Nucleus accumbens (tissue), 56 donors: ENCODE results near the gene DUSP10.

Experiments
- DNase-seq, 56 donors: peaks; one replicate each; lab custom pipeline; 2025; lab: John Stamatoyannopoulos, UW

Gene DUSP10

GRCh38 chr1:221741703-221742554 lies at the start of gene DUSP10:
TSS of gene DUSP10 (minus strand) at chr1:221742089. CDS start at chr1:221739744, 2,345 bp downstream.
- peak; percentile 63 to 99 (median 98) for DNase-seq

DNA sequence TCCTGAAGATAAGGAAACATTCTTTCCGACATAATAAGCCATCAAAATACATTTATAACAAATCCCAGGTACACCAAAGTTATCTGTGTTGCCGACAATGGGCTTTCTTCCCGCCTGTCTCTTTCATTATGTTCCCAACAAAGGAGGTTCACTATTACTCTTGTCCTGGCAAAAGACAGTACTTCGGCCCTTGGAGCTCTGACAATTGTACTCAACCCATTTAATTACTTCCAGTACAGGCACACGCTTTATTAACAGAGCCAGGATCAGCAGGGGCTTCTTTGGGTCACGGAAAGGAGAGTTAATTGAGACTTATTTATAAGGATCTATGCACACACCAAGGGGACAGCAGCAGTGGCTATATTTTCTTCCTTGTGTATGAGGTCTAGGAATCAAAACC lies 46.6 kb upstream of the DUSP10 start:
- no peak for DNase-seq

DNA sequence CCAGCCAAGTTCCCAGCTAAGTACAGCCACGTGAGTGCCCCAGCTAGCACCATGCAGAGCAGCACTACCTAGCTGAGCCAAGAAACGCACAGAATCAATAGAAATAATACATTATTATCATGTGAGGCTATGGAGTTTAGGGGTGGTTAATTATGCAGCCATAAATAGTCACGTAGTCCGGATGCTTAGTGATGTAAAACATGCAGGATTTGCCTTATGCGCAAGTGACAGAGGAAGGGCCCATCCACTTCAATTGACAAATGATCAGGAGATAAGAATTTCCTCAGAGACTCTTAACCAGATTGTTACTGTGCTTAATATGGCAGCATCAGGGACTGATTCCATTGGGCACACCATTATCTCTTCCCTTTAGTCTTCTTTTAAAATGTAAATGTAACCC lies 44.8 kb upstream of the DUSP10 start:
- no peak for DNase-seq

DNA sequence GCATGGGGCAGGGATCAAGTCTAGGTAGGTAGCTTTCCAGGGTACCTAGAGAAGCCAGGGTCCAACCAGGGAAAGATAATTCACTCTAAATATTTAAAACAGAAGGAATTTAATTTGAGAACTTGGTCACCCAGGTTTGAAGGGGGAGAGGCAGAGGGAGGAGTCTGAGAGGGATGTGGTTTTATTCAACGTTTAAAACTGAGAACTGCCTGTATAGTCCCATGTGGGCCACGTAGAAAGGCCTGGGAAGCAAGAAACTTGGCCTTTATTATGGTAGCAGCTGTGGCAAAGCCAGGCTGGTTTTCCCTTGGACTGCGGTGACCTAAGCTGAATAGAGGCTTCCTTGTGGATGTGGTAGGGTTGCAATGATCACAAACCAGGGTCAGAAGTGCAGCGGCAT lies 42.0 kb upstream of the DUSP10 start:
- DNase-seq, result no peak

DNA sequence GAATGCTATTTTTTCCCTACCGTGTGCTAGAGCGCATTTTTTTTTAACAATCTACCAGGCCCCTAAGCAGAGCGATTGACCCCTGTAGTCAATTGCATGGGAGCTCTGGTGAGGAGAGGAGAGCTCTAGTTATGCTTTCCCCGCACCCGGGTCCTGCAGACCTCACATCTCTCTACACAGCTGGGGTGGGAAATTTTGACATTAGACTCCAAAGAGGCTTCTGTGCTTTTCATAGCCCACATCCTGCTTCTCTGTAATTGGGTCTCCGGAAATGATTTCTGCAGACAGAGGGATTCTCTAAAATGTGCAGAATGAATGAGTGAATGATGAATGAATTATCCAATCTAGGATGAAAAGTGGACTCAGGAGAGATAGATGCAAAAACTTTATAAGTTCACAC lies 41.5 kb upstream of the DUSP10 start:
- no peak for DNase-seq

- no peak for DNase-seq
Observed at GRCh38 chr1:221782970-221783369, 41.1 kb upstream of the DUSP10 start.

DNA sequence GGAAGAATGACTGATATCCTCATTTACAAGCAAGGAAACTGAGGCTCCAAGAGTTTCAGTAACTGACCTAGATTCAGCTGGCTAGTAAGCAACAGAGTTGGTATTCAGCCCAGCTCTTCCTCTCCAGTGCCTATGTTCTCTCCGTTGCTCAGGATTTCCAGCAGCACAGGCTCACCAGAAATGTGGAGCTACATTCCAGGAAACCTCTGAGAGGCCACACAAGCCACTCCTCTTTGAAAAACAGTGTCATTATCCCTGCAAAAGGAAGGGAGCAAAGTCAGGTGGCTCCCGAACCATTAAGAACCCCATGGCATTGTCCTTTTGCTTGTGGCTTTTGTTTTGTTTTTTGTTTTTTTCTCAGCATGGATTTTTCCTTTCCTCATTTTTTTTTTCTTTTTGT lies 40.6 kb upstream of the DUSP10 start:
- peak in 1 of 56 donors; percentile 3 for DNase-seq

DNA sequence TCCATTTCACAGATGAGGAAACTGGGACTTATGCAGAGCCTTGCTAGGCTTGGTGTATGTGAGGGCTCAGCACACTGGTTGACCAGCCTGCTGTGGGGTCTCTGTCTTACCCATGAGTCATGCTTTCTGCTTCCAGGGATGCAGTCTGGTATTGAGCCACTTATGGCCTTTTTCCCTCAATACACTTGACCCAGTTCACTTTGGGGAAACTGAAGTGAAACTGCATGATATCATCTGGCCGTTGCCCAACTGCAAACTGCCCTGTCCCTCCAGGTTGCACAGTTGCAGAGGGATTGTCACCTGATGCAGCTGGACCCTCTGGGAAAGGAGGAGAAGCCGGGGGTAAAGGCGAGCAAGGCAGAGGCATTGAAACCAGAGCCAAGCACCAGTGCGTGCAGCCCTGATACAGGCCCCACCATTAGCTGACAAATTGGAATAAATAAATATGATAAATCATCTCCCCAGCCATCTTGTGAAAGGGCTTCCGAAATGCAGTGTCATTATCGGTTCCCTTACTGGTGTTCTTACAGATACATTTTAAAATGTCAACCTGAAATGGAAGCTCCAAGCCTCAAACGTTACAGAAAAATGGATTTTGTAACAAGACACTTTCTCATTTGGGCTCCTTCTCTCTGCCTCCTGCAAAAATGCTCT lies 39.3 kb upstream of the DUSP10 start:
- DNase-seq, result no peak

- DNase-seq, result no peak
Observed at GRCh38 chr1:221780175-221780574, 38.3 kb upstream of the DUSP10 start.

- no peak for DNase-seq
Observed at GRCh38 chr1:221779771-221780170, 37.9 kb upstream of the DUSP10 start.

GRCh38 chr1:221778535-221779142 lies 36.8 kb upstream of the DUSP10 start:
- DNase-seq, result no peak

- DNase-seq, result no peak
Observed at GRCh38 chr1:221778125-221778524, 36.2 kb upstream of the DUSP10 start.

DNA sequence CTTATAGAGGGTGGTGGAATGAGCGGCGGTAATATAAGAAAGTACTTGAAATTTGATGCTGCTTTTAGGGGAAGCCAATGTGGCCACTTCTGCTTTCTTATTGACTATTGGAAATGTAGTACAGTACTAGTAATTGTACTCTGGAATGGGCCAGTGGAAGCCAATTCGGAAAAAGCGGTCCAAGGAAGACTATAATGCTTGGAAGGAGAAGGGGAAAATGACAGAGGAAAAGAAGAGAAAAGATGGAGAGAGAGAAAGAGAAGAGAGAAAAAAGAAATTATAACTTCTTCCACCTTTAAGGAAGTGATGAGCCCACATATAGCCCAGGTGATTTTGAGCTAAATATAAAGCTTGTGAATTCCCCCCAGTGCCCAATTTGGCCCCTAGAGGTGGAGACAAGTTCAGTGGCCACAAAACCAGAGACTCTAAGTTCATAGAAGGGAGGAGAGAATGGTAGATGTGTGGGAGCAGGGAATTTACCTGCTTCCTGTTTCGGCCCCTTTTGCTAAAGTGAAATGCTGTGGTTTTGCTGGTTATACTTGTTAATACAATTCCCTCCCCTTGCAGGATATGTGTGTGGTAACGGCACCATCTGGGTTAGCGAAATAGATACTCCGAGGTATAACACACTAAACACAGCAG lies 35.7 kb upstream of the DUSP10 start:
- no peak for DNase-seq

- no peak for DNase-seq
Observed at GRCh38 chr1:221776495-221777301, 34.8 kb upstream of the DUSP10 start.

GRCh38 chr1:221775206-221775605 lies 33.3 kb upstream of the DUSP10 start:
- no peak for DNase-seq

GRCh38 chr1:221774054-221774842 lies 32.4 kb upstream of the DUSP10 start:
- DNase-seq, result no peak

DNA sequence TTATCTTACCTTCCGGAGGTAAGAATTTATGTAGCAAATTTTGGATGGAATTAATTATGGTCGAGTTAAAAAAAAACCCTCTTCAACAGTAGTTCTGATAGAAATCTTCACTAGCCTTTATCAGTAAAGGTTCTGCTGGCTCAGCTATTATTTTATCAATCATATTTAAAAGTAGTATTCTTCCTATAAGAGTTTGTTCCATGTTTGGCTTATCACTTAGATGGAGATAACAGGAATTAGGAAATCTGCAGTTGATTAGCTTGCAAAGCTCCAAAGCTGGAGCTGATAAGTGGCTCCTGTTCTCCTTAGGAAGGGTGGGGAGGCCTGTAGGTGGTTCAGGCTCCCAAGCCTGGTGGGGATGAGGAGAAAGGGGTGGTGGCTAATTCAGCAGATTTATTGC lies 31.5 kb upstream of the DUSP10 start:
- DNase-seq, result no peak

- no peak for DNase-seq
Observed at GRCh38 chr1:221772117-221772516, 30.2 kb upstream of the DUSP10 start.

DNA sequence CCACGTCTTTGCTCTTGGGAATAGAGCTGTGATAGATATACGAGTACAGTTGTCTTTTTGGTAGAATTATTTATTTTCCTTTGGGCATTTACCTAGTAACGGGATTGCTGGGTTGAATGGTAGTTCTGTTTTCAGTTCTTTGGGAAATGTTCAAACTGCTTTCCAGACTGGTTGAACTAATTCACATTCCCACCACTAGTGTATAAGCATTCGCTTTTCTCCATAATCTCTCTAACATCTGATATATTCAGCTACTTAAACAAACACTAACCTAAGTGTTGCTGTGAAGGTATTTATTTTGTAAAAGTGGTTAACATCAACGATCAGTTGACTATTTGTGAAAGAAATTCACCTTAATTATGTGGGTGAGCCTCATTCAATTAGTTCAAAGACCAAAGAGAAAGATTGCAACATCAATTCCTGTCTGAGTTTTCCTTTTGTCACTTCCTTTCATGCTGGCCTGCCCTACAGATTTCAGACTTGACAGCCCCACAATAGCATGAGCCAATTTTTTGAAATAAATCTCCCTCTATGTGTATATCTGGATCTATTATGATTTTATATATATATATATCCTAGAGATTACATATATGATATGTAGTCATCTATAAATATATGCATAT lies 26.7 kb upstream of the DUSP10 start:
- DNase-seq, result no peak
